Middle frontal gyrus (tissue), 1 donor: Measurements from ENCODE around the gene PC.
A peak's percentile ranks its signal among the peaks of the same experiment; 100 is the strongest.

Experiments
- DNase-seq: peaks from one replicate; pipeline ENCODE4 v3.0.0-alpha.2; 2015; ENCODE audit warnings: low spot score; ENCODE audit errors: extremely low spot score

The PC gene

DNA sequence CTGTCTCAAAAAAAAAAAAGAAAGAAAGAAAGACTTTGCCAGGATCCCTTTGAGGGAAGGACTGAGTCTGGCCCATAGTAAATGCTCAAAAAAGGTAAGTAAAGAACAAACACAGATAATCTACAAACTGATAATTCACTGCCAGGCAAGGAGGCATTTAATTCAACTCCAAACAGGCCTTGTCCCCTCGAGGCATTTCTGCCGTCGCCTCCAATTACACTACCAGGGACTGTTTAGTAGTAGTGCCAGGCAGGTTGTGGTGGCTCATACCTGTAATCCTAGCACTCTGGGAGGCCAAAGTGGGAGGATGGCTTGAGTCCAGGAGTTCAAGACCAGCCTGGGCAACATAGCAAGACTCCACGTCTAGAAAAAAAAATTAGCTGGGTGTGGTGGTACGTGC lies 43.7 kb downstream of the PC start:
- no peak for DNase-seq

DNA sequence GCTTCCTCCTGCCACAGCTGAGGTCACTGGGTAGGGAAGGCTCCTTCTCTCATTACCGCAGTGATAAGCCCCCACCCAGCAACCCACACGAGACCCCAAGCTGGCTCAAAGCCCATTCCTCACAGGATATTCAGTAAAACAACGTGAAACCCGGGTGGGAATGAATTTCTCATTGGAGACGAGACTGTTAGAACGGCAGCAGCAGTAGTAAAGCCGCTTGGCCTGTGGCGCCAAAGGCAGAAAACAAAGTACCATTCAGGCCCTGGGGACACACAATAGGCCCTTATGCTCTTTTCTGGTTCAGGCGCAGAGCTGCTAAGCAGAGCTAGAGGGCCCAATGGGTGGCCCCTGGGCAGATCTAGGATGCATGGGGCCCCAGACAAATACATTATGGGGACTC lies 45.3 kb downstream of the PC start:
- DNase-seq = peak; percentile 73

DNA sequence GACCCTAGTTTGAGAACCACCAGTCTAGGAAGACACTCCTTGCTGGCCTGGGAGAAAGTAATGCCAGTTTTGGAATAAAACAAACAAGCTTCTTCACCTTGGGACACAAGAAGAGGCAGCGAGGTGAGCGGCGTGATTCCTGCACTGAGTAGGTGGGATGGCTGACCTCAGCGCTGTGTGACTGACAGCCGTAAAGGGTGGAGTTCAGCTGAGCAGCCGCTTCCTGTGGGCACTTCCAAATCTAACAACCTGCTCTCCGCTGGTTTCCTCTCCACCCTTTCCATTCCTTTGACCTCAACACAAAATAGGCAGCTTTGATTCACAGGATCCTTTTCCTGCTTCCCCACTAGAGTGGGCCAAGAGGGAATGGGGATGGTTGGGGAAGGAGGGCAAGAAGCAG lies 45.8 kb downstream of the PC start:
- DNase-seq = no peak

DNA sequence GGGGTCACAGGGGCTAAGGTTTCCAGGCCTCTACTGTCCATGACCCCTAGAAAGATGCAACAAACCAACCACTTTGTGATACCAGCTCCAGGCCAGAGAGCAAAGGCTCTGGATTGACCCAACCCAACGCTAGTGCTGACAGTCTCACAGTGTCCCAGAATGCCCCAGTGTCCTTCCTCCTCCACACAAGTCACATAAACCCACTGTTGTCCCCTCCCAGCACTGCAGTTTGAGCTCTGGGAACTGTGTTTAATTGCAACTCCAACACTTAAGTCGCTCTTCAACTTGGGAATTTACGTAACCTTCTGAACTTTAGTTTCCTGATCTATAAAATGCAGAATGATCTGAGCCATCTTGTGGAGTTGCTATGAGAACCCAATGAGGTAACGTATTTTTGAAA lies 47.5 kb downstream of the PC start:
- no peak for DNase-seq

DNA sequence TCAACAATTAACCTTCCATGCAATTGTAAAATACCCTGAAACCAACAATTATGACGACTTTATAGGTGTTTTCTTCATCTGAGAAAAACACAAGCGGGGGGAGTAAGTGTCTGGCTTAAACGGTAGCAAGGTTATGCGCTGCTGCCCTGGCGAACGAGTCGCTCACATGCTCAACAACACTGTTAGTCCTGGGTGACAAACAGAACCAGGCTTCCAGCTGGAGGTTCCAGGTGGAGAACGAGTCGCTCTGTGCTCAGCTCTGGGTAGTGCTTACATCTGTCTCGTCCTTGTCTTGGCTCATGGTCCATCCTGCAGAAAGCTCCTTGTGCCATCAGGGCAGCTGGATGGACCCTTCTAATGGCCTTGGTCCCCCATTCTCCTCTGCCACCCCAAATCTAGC lies 48.2 kb downstream of the PC start:
- DNase-seq = no peak

DNA sequence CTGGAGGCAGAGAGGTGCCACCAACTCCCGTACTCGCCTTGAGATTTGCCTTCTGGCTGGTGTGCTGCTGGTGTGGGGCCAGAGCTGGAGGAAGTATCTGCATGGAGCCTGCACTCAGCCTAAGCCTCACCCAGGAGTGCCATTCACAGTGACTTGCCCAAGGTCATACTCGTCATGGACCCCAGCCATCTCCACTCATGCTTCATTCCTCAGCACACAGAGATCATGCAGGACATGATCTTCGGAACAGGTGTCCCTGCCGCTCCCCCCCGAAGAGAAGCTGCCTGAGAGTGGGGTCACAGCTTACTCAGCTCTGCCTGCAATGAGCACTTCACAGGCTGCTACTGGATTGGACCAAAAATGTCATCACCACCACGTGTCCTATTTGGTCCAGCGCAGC lies 49.0 kb downstream of the PC start:
- no peak for DNase-seq

DNA sequence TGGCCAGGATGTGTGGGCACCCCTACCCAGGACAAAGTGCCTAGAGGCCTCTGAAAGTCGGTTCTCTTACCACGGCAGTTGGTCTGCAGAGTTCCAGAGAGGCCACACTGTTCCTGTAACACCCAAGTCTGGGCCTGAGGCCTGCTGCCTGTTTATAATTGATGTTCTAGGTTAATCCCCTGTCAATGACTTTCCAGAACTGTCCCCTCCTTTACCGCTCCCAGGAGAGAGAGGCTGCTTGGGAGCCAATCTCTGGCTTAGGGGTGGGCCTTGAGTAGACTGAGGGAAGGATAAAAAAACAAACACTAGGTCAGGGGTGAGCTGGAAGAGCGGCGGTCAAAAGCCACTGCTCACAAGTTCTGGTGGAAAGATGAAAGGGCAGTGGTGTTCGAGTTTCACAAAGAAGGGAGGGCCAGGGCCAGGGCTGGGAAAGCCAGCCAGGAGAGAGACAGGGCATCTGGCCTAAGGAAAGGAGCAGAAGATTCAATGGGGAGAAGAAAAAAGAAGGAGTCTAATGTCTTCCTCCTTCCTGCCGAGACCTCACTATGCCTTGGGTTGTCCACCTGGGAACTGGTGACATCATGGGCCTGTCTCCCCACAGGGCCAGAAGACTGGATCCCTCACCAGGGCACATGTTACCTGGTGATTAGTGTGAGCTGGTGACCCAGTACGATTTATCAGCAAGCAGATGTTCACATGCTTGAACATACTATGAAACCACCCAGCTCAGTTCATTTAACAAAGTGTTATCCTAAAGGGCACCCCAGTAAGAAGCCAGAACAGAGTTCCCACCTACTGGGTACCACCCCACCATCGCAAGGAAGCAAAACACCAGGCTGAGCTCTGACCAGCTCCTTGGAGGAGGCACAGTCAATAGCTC lies 50.2 kb downstream of the PC start:
- DNase-seq = no peak

DNA sequence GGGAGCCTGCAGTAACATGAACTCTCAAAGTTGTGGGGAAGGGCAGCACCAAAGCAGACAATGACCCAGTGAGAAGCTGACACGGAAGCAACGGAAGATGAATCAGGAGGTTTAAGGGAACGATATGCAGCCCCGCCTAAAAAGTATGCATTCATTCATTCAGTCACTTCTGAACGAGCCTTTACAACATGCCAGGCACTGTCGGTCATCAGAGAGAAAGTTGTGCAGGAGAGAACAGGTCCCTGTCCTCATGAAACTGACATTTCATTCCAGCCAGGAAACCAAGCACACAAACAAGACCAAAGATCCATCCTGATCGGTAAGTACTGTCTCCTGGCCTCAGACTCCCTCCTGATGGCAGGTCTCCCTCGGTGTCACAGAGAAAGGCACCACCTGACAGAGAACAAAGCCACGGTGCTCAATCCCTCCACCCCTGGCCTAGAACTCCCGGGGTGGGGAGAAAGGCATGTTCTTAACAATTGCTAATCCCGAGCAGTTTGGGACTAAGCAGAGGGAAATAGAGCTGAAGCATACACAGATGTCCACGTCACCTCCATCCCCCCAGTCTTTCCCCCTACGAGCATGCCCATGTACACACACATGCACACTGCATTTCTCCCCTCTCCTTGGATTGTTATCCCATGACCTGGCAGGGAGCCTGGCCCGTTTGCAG lies 52.0 kb downstream of the PC start:
- no peak for DNase-seq

DNA sequence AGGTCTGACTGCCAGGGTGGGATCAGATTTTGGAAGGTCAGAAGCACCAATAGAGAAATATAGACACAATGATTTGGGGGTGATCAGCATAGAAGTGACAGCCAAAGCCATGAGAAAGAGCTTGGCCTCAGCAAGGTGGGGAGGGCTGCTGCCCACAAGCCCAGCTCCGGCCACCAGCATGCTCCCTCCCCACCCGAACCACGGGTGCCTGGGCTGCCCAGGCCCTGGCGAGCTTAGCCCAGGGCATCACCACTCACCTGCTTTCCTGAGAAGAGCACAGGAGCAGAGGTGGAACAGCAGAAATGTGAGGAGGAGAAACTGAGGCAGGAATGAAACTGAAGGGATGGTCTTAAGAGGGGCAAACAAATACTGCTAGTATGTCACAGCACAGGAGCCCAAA lies 52.6 kb downstream of the PC start:
- DNase-seq = no peak

DNA sequence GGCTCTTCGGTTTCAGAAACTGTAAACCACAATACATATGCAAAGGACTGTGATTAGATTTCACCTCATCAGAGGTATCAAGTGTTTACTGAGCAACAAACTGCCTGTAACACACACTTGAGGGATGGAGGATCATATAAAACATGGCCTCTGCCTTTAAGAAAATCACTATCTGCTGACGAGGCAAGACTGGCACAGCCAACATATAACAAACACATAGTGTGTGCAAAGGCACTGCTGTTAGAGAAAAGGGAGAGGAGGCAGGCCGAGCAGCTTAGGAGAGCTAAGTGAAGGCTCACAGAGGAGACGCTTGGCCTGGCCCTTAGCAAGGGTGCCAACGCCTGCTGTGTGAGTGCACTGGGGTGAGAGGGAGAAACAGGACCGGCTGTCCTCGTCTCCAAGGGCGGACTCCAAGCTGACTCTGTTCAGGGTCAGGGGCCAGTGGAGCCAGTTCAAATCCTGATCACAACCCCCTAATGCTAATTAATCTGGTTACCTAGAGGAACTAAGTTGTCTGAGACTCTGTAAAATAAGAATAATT lies 53.1 kb downstream of the PC start:
- DNase-seq = no peak

DNA sequence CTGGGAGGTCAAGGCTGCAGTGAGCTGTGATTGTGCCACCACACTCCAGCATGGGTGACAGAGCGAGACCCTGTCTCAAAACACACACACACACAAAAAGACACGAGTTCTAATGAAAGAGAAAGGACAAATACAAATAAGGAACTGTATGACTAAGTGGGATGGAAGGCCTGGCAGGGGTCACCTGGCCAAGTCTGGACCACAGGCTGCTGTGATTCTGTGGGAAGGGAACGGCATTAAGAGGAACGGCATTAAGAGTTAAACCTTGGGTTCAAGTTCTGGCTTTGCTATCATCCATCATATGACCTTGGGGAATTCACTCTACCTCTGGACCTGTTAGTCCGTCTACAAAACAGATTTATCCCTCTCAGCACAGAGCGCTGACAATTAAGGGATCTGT lies 53.6 kb downstream of the PC start:
- no peak for DNase-seq

DNA sequence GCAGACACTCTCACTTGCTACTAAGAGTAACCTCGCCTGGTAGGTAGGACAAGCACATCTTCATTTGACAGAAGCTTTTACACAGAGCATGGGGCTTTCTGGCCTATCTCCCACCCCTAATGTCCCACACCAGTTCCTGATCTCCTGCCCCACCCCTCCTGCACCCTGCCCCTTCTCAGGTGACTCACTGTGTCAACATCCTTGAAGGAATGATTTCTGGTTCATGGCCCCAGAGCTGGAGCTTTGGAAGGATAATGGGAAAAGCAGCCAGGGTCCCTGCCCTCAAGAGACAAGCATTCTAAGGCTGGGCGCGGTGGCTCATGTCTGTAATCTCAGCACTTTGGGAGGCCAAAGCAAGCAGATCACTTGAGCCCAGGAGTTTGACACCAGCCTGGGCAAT lies 54.1 kb downstream of the PC start:
- no peak for DNase-seq

DNA sequence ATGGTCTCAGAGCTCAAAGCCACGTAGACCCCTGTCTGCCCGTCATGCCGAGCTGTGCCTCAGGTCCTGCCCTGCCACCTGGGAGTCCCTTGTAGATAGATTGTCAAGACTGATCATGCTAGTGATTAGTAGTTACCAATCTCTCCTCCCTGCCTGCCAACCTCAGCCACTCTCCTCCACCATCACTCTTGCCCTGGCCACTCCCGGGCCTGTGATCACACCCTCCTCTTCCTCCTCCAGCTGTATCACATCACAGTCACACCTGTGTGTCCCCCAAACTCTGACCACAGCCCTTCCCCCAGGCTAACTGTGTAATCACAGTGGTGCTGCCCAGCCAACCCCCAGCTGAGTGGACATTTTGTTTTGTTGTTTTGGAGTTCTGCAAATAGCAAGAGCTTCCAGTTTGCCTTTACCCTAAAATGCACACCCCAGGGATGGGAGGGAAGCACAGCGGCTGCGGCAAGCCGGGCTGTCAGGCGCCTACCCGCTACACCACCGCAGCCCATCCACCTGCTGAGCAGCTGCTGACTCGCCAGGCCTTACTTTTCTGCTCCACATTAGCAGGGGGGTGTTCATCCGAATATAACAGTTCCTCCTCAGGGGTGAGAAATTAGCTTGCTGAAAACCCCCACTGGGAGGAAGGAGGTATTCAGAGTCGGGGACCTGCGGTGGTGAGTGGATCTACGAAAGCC lies 55.6 kb downstream of the PC start:
- no peak for DNase-seq

DNA sequence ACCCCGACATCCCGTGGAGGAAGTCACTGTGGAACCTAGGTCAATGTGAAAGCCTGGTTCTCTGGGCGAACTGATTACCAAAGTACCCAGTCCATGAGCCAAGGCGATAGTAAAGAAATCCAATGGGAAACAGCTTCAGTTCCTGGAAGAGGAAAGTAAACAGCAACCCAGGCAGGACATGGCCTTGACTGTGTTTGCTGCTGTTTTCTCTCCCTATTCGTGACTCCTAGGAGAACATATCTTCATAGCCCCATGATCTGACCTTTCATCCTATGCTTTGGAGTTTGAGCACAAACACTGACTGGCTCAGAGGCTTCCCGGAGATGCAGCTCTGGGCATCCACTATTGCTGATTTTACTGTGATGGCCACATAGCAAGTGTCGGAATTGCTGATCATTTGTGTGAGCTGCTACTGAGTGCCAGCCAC lies 56.2 kb downstream of the PC start:
- DNase-seq = no peak

DNA sequence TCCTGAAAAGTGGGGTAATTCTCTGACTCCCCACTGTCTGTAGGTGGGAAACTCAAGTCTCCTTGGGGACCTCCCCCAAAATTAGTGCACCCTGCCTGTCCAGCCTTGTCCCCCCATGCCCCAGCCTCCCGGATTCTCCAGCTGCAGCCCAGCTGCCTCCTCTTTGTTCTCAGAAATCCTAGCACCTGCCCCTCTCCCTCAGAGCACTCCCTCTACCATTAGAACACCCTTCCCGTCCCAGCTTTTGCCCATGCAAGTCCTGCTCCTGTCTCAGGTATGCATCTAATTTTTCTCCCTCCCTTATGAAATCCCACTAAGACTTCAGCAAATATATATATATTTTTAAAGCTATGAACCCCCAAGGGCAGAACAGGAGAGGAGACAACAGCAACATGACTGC lies 64.0 kb downstream of the PC start:
- no peak for DNase-seq

DNA sequence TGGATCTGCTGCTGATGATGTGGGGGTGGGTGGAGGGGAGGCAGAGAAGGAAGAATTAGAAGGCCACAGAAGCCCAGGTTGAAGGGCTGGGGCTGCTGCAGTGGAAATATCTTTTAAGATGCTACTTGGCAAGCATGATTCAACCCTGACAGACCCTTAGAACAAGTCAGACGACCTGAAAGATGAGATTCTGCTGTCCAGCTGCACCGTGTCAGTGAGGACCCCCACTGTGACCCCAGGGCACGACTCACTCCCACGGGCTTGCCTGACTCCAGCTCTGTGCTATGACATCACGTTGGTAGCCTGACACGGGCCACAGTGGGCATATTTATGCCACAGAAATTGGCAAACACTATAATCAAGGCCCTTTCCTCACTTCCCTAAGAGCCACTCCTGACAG lies 65.3 kb downstream of the PC start:
- DNase-seq = no peak

DNA sequence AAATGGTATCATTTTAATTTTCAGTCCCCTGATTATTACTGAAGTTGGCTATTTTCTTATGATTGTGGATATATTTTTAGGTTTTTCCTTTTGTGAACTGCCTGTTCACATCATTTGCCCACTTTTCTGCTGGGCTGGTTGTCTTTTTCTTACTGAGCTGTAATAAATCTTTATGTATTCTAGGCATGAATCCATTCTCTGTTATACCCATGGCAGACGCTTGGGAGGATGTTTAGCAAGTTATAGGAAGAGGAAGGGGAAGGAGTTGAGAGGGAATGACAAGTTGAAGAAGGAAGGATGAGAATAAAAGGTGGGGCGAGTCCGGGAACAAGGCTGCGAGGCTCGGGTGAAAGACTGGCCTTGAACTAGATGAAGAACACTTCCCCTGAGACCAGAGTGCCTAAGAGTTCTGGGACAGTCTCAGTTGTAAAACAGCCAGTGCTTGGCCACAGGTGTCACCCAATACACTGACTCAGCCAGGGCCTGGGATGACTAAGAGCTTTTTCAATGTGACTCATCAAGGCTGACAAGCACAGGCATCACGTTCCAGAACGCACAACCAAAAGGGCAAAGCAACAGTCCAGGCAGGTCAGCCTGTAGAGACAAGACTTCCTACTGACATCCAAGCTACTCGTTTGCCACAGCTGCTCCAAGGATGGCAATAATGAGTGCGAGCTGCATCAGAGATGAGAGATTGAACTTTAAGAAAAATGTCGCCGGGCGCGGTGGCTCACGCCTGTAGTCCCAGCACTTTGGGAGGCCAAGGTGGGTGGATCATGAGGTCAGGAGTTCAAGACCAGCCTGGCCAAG lies 66.1 kb downstream of the PC start:
- DNase-seq = no peak

DNA sequence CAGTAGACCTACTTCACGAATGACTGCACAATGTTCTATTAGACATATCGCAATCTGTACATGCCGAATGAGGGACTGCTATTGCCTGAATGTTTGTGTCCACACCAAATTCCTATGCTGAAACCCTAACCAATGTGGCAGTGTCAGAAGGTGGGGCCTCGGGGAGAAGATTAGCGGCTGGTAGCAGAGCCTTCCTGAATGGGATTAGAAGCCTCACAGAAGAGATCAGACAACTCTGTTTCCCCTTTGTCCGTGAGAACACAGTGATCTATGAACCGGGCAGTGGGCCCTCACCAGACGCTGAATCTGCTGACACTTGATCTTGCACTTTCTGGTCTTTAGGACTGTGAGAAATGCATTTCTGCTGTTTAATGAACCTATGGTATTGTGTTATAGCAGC lies 68.2 kb downstream of the PC start:
- no peak for DNase-seq

DNA sequence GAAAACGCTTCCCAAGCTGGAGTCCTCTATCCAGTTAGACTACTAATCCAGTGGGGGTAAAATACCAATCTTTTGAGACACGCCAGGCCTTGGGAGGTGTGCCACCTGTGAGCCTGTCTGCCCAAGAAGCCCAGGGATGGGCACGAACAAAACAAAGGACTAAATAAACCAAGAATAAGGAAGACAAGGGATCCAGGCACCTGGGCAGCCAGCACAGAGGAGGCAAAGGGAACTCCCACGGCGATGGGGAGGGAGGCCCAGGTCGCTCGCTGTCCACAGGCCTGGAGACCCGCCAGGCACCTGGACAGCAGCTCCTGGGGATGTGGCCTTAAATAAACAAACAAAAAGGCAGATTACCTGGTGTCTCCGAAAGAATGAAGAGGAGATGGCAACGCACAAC lies 69.9 kb downstream of the PC start:
- DNase-seq = no peak

DNA sequence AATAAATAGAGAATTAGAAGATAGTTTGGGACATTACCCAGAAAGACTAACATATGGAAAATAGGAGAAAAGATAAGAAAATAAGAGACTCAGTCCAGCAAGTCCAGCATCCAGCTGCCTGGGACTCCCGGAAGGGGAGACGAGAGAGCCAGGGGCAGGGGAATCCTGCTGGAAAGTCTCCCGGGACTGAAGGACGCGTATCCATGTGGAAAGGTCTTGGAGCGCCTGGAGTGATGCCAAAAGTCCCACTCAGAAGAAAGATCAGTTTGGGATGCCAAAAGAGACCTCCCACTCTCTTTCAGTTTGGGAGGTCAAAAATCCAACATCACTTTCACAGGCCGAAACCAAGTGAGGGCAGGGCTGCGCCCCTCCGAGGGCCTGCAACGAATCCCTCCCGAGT lies 70.7 kb downstream of the PC start:
- no peak for DNase-seq

DNA sequence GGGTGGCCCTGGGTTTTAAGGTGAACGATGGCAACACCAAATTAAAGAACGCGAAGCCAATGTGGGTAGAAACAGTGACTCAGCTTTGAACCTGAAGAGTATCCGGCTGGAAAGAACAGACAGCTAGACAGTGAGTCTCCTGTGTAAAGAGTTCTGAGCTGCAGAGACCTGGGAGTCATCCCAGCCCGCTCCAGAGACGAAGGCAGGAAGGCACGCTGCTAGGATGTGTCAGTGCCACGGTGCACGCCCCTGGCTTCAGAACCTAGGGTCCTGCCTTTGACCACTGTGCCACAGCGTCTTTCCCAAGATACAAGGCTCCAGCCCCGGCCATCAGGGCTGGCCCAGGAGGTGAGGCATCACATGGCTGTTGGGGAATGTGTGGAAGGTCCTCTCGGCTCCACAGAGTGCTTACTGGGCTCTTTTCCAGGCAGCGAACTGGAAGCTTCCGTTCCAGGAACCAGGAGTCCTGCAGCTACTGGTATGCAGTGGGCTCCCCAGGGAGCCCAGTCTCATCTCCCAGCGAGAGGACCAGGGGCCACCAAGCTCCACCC lies 71.4 kb downstream of the PC start:
- DNase-seq = no peak
